Stomach smooth muscle (tissue), 2 donors: ENCODE data around the gene IL6ST.
"Not testable (repeated sequence)": the region's sequence is repeated elsewhere in the genome, so short reads cannot be mapped to it uniquely, and the experiment has no call there.

Source experiments
- H3K27ac ChIP-seq: one replicate; pipeline ENCODE4 v1.7.0; 2013; ENCODE audit warnings: mild to moderate bottlenecking, low read length, inconsistent platforms
- H3K27me3 ChIP-seq, 2 donors: one replicate each; pipeline ENCODE4 v1.7.0; 2013; ENCODE audit warnings: low read length in 2 of 2; ENCODE audit not compliant: insufficient read depth in 2 of 2, control insufficient read depth in 1 of 2
- H3K36me3 ChIP-seq, 2 donors: one replicate each; pipeline ENCODE4 v1.7.0; 2013; ENCODE audit warnings: low read length in 2 of 2; ENCODE audit not compliant: control insufficient read depth in 2 of 2, insufficient read depth in 2 of 2
- H3K4me1 ChIP-seq: one replicate; pipeline ENCODE4 v1.7.0; 2013; ENCODE audit warnings: low read length; ENCODE audit not compliant: control insufficient read depth, insufficient read depth
- H3K4me3 ChIP-seq, 2 donors: one replicate each; pipeline ENCODE4 v1.7.0; 2013; ENCODE audit warnings: low read length in 2 of 2
- H3K9ac ChIP-seq, 2 donors: one replicate each; pipeline ENCODE4 v1.7.0; 2013; ENCODE audit warnings: low read length in 2 of 2, mild to moderate bottlenecking in 1 of 2
- H3K9me3 ChIP-seq, 2 donors: one replicate each; pipeline ENCODE4 v1.7.0; 2013; ENCODE audit warnings: low read length in 2 of 2; ENCODE audit not compliant: control insufficient read depth in 2 of 2
- donor health status: healthy.
- donor health status: Pancreatic carcinoma.

Gene IL6ST

GRCh38 chr5:55990895-55991294 lies 3.9 kb downstream of the IL6ST start:
- H3K9ac ChIP-seq, H3K27ac ChIP-seq, H3K4me3 ChIP-seq, H3K9me3 ChIP-seq, H3K4me1 ChIP-seq, H3K27me3 ChIP-seq, H3K36me3 ChIP-seq: not testable (repeated sequence)

DNA sequence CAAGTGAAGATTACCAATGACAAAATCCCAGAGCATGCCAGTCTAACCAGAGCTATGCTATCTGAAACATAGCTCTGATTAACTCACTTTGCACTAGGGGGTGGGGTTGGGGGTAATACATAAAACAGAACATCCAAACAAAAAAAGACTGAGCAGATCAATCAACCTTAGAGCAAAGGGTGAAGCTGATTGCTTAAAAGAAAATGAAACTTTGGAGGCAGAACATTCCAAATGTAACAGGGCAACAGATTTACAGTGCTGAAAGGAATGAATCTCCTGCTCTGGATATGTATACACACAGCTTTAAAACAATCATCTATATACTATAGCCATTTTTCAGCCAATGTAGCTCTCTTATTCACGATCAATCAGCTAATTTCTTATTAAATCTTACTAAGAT lies 4.9 kb downstream of the IL6ST start:
- Histone ChIP-seq H3K27me3 (no peaks in the 10 kb centered on the region), H3K9ac (no peak overlapping the region), H3K9me3 (no peaks in the 10 kb centered on the region), H3K36me3 (peaks cover 0 to 2% of the 10 kb centered on the region in 2 donors), H3K4me3 (peak overlapping the region in 1 of 2 donors; percentile 31), H3K27ac (no peak overlapping the region), H3K4me1 (no peaks in the 10 kb centered on the region)

- Histone ChIP-seq H3K27ac (no peak overlapping the region), H3K4me1 (no peaks in the 10 kb centered on the region), H3K4me3 (no peak overlapping the region)
These were observed 5.7 kb downstream of the IL6ST start for GRCh38 chr5:55988979-55989638.

GRCh38 chr5:55988428-55988827 lies 6.3 kb downstream of the IL6ST start:
- not testable (repeated sequence) for H3K4me3 ChIP-seq, H3K27ac ChIP-seq

More at GRCh38 chr5:55988979-55989638, 5.7 kb downstream of the IL6ST start:
- Histone ChIP-seq H3K36me3 (peaks cover 0 to 2% of the 10 kb centered on the region in 2 donors), H3K9me3 (no peaks in the 10 kb centered on the region), H3K27me3 (no peaks in the 10 kb centered on the region), H3K9ac (no peak overlapping the region)

GRCh38 chr5:55986931-55987330 lies 7.8 kb downstream of the IL6ST start:
- no peaks in the 10 kb centered on the region for H3K9me3 ChIP-seq
- no peak overlapping the region for H3K27ac ChIP-seq
- H3K36me3 ChIP-seq: peaks cover 0 to 2% of the 10 kb centered on the region in 2 donors
- H3K27me3 ChIP-seq: no peaks in the 10 kb centered on the region
- no peak overlapping the region for H3K4me3 ChIP-seq
- H3K9ac ChIP-seq: no peak overlapping the region
- no peaks in the 10 kb centered on the region for H3K4me1 ChIP-seq

More at GRCh38 chr5:55988428-55988827, 6.3 kb downstream of the IL6ST start:
- H3K36me3 ChIP-seq, H3K4me1 ChIP-seq, H3K27me3 ChIP-seq, H3K9ac ChIP-seq, H3K9me3 ChIP-seq: not testable (repeated sequence)

DNA sequence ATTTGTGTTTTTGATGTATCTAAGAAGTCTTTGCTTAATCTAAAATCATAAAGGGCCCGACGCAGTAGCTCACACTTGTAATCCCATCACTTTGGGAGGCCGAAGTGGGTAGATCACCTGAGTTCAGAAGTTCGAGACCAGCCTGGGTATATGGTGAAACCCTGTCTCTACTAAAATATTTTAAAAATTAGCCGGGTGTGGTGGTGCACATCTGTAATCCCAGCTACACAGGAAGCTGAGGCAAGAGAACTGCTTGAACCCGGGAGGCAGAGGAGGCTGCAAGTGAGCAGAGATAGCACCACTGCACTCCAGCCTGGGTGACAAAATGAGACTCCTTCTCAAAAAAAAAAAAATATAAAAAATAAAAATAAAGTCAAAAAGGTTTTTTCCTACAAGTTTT lies 9.6 kb downstream of the IL6ST start:
- Histone ChIP-seq H3K4me1 (no peaks in the 10 kb centered on the region), H3K27me3 (no peaks in the 10 kb centered on the region), H3K27ac (no peak overlapping the region), H3K9ac (no peak overlapping the region), H3K36me3 (peaks cover 2 to 3% of the 10 kb centered on the region in 2 donors), H3K9me3 (no peaks in the 10 kb centered on the region), H3K4me3 (no peak overlapping the region)

- Histone ChIP-seq H3K27ac (no peak overlapping the region), H3K9me3 (no peaks in the 10 kb centered on the region), H3K4me3 (no peak overlapping the region), H3K27me3 (no peaks in the 10 kb centered on the region), H3K9ac (no peak overlapping the region), H3K36me3 (peaks cover 2 to 3% of the 10 kb centered on the region in 2 donors), H3K4me1 (no peaks in the 10 kb centered on the region)
These were observed 10.8 kb downstream of the IL6ST start for GRCh38 chr5:55983986-55984385.

DNA sequence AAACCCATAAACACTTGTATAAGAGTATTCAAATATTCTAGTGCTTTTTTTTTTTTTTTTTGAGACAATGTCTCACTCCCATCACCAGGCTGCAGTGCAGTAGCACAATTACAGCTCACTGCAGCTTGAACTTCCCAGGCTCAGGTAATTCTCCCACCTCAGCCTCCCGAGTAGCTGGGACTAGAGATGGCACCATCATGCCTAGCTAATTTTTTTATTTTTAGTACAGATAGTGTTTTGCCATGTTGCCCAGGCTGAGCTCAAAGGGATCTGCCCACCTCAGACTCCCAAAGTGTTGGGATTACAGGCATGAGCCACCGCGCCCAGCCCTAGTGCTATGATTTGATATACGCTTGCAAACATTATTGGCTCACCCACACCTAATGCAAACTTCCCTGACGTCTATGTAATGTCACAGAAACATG lies 11.8 kb downstream of the IL6ST start:
- Histone ChIP-seq H3K9ac (no peak overlapping the region), H3K27ac (no peak overlapping the region), H3K4me1 (no peaks in the 10 kb centered on the region), H3K36me3 (peaks cover 2 to 3% of the 10 kb centered on the region in 2 donors), H3K27me3 (no peaks in the 10 kb centered on the region), H3K4me3 (no peak overlapping the region), H3K9me3 (no peaks in the 10 kb centered on the region)

DNA sequence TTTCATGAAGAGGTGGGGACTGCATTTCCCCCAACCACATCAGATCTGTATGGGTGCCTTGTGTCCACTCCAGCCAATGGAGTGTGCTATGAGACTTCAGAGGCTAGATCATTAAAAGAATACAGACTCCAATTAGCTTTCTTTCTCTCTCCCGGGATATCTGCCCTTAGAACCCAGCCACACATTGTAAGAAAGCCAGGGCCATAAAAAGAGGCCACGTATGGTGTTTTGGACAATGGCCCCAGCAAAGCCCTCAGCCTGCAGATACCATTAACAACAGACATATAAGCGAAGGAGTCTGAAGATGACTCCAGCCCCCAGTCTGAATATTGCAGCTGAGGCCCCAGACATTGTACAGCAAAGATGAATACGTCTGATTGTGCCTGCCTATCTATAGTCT lies 21.5 kb downstream of the IL6ST start:
- H3K4me1 ChIP-seq: no peaks in the 10 kb centered on the region

DNA sequence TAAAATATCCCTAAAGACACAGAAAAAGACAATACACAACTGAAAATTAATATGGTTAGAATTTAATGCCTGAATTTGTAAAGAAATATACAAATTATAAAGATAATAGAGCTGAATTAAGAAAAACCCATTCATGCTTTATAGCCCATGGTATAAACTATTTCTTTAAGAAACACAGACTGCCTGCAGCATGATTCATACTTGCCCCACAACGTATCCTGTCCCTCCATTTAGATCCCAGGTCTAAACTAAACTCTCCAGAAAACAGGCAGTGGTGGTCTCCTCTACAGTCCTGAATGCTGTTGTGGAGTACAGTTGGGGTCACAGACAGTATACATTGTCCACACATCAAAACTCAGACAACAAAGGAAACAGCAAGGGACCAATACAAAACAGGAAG lies 24.8 kb downstream of the IL6ST start:
- Histone ChIP-seq H3K27me3 (no peaks in the 10 kb centered on the region), H3K4me3 (no peak overlapping the region), H3K27ac (no peak overlapping the region), H3K9ac (no peak overlapping the region), H3K4me1 (no peaks in the 10 kb centered on the region), H3K9me3 (no peaks in the 10 kb centered on the region), H3K36me3 (peaks cover 13% of the 10 kb centered on the region in 2 donors)

More for the DNA sequence above, 21.5 kb downstream of the IL6ST start:
- H3K27me3 ChIP-seq: no peaks in the 10 kb centered on the region
- H3K9me3 ChIP-seq: no peaks in the 10 kb centered on the region
- no peak overlapping the region for H3K4me3 ChIP-seq
- H3K27ac ChIP-seq: no peak overlapping the region
- no peak overlapping the region for H3K9ac ChIP-seq
- H3K36me3 ChIP-seq: peaks cover 19 to 25% of the 10 kb centered on the region in 2 donors

DNA sequence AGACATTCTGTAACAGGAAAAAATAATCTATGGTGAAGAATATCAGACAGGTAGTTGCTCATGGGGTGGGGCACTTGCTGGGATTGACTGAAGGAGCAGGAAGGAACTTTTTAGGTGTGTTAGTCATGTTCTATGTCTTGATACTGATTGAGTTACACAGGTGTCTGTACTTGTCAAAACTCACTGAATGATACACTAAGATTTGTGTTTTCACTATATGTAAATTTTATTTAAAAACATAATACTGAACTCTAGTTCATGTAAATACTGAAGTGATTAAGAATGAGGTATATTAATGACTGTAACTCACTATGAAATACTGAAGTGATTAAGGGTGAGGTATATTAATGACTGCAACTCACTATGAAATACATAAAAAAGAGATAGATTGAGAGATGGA lies 28.5 kb downstream of the IL6ST start:
- Histone ChIP-seq H3K4me3 (no peak overlapping the region), H3K36me3 (peaks cover 2 to 17% of the 10 kb centered on the region in 2 donors), H3K27ac (no peak overlapping the region), H3K4me1 (no peaks in the 10 kb centered on the region), H3K27me3 (no peaks in the 10 kb centered on the region), H3K9ac (no peak overlapping the region), H3K9me3 (no peaks in the 10 kb centered on the region)
